ENCODE measurements around the gene POFUT1.
"Not testable (repeated sequence)": the region's sequence is repeated elsewhere in the genome, so short reads cannot be mapped to it uniquely, and the experiment has no call there.

POFUT1 gene

GRCh38 chr20:32189691-32190615 is 17.7 kb upstream of the POFUT1 start:
- no peak for TF ChIP-seq CTCF (conservative IDR thresholded peaks at IDR 0.05)
- no peak for TF ChIP-seq ZFX (IDR thresholded peaks at IDR 0.05)
- no peak overlapping the region for H3K27ac ChIP-seq

GRCh38 chr20:32190616-32191415 is 16.9 kb upstream of the POFUT1 start:
- TF ChIP-seq ZFX (IDR thresholded peaks at IDR 0.05) (no peak), CTCF (conservative IDR thresholded peaks at IDR 0.05) (no peak)
- no peak overlapping the region; the same call in 1 of the 2 replicates for H3K27ac ChIP-seq

GRCh38 chr20:32191422-32191821 is 16.3 kb upstream of the POFUT1 start:
- TF ChIP-seq CTCF (conservative IDR thresholded peaks at IDR 0.05) (no peak), ZFX (IDR thresholded peaks at IDR 0.05) (no peak)
- H3K27ac ChIP-seq: no peak overlapping the region; the same call in 1 of the 2 replicates

- H3K27ac ChIP-seq: no peak overlapping the region
- TF ChIP-seq ZFX (IDR thresholded peaks at IDR 0.05): no peak
- TF ChIP-seq CTCF (conservative IDR thresholded peaks at IDR 0.05): no peak
Observed at GRCh38 chr20:32191873-32192272, 15.8 kb upstream of the POFUT1 start.

- no peak for TF ChIP-seq CTCF (conservative IDR thresholded peaks at IDR 0.05)
- TF ChIP-seq ZFX (IDR thresholded peaks at IDR 0.05): no peak
- H3K27ac ChIP-seq: no peak overlapping the region
Observed at GRCh38 chr20:32192698-32193097, 15.0 kb upstream of the POFUT1 start.

GRCh38 chr20:32193336-32193735 is 14.3 kb upstream of the POFUT1 start:
- not testable (repeated sequence) for H3K27ac ChIP-seq

- H3K27ac ChIP-seq: no peak overlapping the region
- no peak for TF ChIP-seq ZFX (IDR thresholded peaks at IDR 0.05)
- no peak for TF ChIP-seq CTCF (conservative IDR thresholded peaks at IDR 0.05)
Observed at GRCh38 chr20:32193996-32194395, 13.7 kb upstream of the POFUT1 start.
